RWPE2 (cell line): ENCODE results near the gene CLEC2A.

Experiments used
- ATAC-seq: fragments of 200-7000 bp; cut with Tn5 transposase; 3 replicates; pipeline ENCODE4 v1.9.1; 2021; ENCODE audit warnings: low read depth
- DNase-seq: peaks from one replicate; pipeline ENCODE4 v3.0.0-alpha.2; 2020; ENCODE audit warnings: low spot score
- H3K27ac ChIP-seq: fragments of 450-650 bp; 2 replicates; pipeline ENCODE4 v1.5.1; 2017; ENCODE audit warnings: mild to moderate bottlenecking; ENCODE audit not compliant: poor library complexity, severe bottlenecking
- H3K27me3 ChIP-seq: fragments of 250-450 bp; sonication (Bioruptor Pico); 2 replicates; pipeline ENCODE4 v1.5.1; 2021; ENCODE audit warnings: mild to moderate bottlenecking, moderate library complexity; ENCODE audit not compliant: insufficient read depth, poor library complexity, severe bottlenecking
- H3K36me3 ChIP-seq: fragments of 250-450 bp; sonication (Bioruptor Pico); 2 replicates; pipeline ENCODE4 v1.5.1; 2020; ENCODE audit warnings: low read depth, mild to moderate bottlenecking, moderate library complexity
- H3K4me1 ChIP-seq: fragments of 250-450 bp; sonication (Bioruptor Pico); 2 replicates; pipeline ENCODE4 v1.5.1; 2021; ENCODE audit warnings: mild to moderate bottlenecking, moderate library complexity; ENCODE audit not compliant: insufficient read depth, poor library complexity, severe bottlenecking
- H3K4me3 ChIP-seq: fragments of 250-450 bp; sonication (Bioruptor Pico); 2 replicates; pipeline ENCODE4 v1.5.1; 2021; ENCODE audit warnings: mild to moderate bottlenecking, moderate library complexity; ENCODE audit not compliant: severe bottlenecking
- H3K9me3 ChIP-seq: fragments of 250-450 bp; sonication (Bioruptor Pico); 2 replicates; pipeline ENCODE4 v1.5.1; 2021; ENCODE audit warnings: mild to moderate bottlenecking, moderate library complexity; ENCODE audit not compliant: severe bottlenecking
- CTCF ChIP-seq: fragments of 450-650 bp; IDR thresholded peaks from one replicate; pipeline ENCODE4 v1.5.1; 2017; ENCODE audit warnings: mild to moderate bottlenecking, moderate library complexity; ENCODE audit not compliant: poor library complexity, severe bottlenecking

Gene CLEC2A

GRCh38 chr12:9911708-9912107, 20.5 kb downstream of the CLEC2A start:
- TF ChIP-seq CTCF, result no peak
- H3K4me1 ChIP-seq, result no peaks in the 10 kb centered on the region
- no peak overlapping the region for H3K27ac ChIP-seq
- no peaks in the 10 kb centered on the region for H3K27me3 ChIP-seq
- ATAC-seq (no peak), DNase-seq (no peak)
- no peak overlapping the region for H3K4me3 ChIP-seq
- no peaks in the 10 kb centered on the region for H3K9me3 ChIP-seq
- no peaks in the 10 kb centered on the region for H3K36me3 ChIP-seq

GRCh38 chr12:9910716-9911421, 21.3 kb downstream of the CLEC2A start:
- ATAC-seq, result no peak

GRCh38 chr12:9909724-9910123, 22.4 kb downstream of the CLEC2A start:
- H3K4me1 ChIP-seq, result no peaks in the 10 kb centered on the region
- ATAC-seq (no peak), DNase-seq (no peak)
- no peak for TF ChIP-seq CTCF
- no peaks in the 10 kb centered on the region for H3K9me3 ChIP-seq
- H3K27ac ChIP-seq, result no peak overlapping the region
- H3K36me3 ChIP-seq, result no peaks in the 10 kb centered on the region
- no peaks in the 10 kb centered on the region for H3K27me3 ChIP-seq
- H3K4me3 ChIP-seq, result no peak overlapping the region

More at GRCh38 chr12:9910716-9911421, 21.3 kb downstream of the CLEC2A start:
- no peaks in the 10 kb centered on the region for H3K9me3 ChIP-seq
- H3K4me3 ChIP-seq, result no peak overlapping the region
- H3K4me1 ChIP-seq, result no peaks in the 10 kb centered on the region
- no peak overlapping the region for H3K27ac ChIP-seq
- no peak for DNase-seq
- no peaks in the 10 kb centered on the region for H3K27me3 ChIP-seq
- H3K36me3 ChIP-seq, result no peaks in the 10 kb centered on the region
- no peak for TF ChIP-seq CTCF

- Histone ChIP-seq H3K9me3 (no peaks in the 10 kb centered on the region), H3K4me3 (no peak overlapping the region), H3K27me3 (no peaks in the 10 kb centered on the region), H3K27ac (no peak overlapping the region), H3K4me1 (no peaks in the 10 kb centered on the region), H3K36me3 (no peaks in the 10 kb centered on the region)
- ATAC-seq, result no peak
- DNase-seq, result no peak
- no peak for TF ChIP-seq CTCF
These were observed 23.8 kb downstream of the CLEC2A start for GRCh38 chr12:9908350-9908749.

GRCh38 chr12:9907769-9908168, 24.4 kb downstream of the CLEC2A start:
- TF ChIP-seq CTCF, result no peak
- Histone ChIP-seq H3K27me3 (no peaks in the 10 kb centered on the region), H3K4me1 (no peaks in the 10 kb centered on the region), H3K27ac (no peak overlapping the region), H3K36me3 (no peaks in the 10 kb centered on the region), H3K9me3 (no peaks in the 10 kb centered on the region), H3K4me3 (no peak overlapping the region)
- ATAC-seq (no peak), DNase-seq (no peak)
